ENCODE measurements around the gene SH3PXD2A. TPM values are rescaled to one million over a fixed set of nuclear protein-coding genes. Genes with fewer than 3 reads are reported as not detected.

SH3PXD2A gene
- total and polyA plus RNA-seq, 12 donors = 5.7 to 34.5 (median 19.2) TPM

GRCh38 chr10:103767756-103768155, 87.6 kb downstream of the SH3PXD2A start:
- DNase-seq = no peak
- WGBS, 4 donors = 50 to 87% (median 80%) methylated on average over 1 of the region's 1 CpG
- TF ChIP-seq POLR2A (IDR thresholded peaks at IDR 0.05) (no peak), CTCF (IDR thresholded peaks at IDR 0.05) (no peak)
- Histone ChIP-seq H3K4me1 (replicated peaks in 1 of 2) (peaks cover 0 to 21% of the 10 kb centered on the region in 2 donors), H3K27ac (no peak overlapping the region), H3K27me3 (no peaks in the 10 kb centered on the region), H3K4me3 (no peak overlapping the region), H3K9me3 (replicated peaks in 1 of 3) (no peaks in the 10 kb centered on the region), H3K36me3 (replicated peaks in 1 of 2) (no peaks in the 10 kb centered on the region)
- intact Hi-C loops (cut with DNase I) = no loop called here

GRCh38 chr10:103766751-103767505, 88.4 kb downstream of the SH3PXD2A start:
- TF ChIP-seq CTCF (IDR thresholded peaks at IDR 0.05) (no peak), POLR2A (IDR thresholded peaks at IDR 0.05) (no peak)
- no peaks in the 10 kb centered on the region for H3K27me3 ChIP-seq
- no peak overlapping the region for H3K27ac ChIP-seq
- DNase-seq = no peak
- intact Hi-C loops (cut with DNase I) = no loop called here
- no peaks in the 10 kb centered on the region for H3K9me3 ChIP-seq (replicated peaks in 1 of 3)
- 90 to 93% (median 91%) methylated on average over 5 to 8 of the region's 8 CpGs for WGBS, 4 donors
- peaks cover 0 to 13% of the 10 kb centered on the region in 2 donors for H3K4me1 ChIP-seq (replicated peaks in 1 of 2)
- no peak overlapping the region for H3K4me3 ChIP-seq
- H3K36me3 ChIP-seq (replicated peaks in 1 of 2) = no peaks in the 10 kb centered on the region

DNA sequence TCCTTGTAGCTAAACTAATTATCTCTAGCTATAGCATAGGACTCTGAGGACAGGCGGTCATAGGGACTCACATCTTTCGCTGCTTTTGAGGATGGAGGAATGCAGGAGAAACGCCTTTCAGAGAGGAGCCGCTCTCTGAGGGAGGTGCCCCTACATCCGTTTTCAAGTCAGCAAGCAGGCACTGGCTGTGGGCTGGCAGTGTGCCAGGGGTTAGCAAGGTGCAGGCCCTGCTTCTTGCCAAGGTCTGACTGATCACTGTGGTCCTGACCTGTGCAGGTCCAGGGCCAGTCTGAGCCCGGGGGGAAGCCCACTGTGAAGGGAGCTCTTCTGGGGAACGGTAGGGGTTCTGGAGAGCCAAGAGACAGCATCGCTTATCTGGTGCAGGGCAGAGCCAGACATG, 89.4 kb downstream of the SH3PXD2A start:
- DNase-seq = peak in 2 of 7 donors; percentile 33 to 40
- no peak overlapping the region for H3K4me3 ChIP-seq
- TF ChIP-seq POLR2A (IDR thresholded peaks at IDR 0.05) (no peak), CTCF (IDR thresholded peaks at IDR 0.05) (no peak)
- no peaks in the 10 kb centered on the region for H3K9me3 ChIP-seq (replicated peaks in 1 of 3)
- H3K27ac ChIP-seq = no peak overlapping the region
- intact Hi-C loops (cut with DNase I) = no loop called here
- H3K27me3 ChIP-seq = no peaks in the 10 kb centered on the region
- H3K4me1 ChIP-seq (replicated peaks in 1 of 2) = peaks cover 0 to 11% of the 10 kb centered on the region in 2 donors
- H3K36me3 ChIP-seq (replicated peaks in 1 of 2) = no peaks in the 10 kb centered on the region
- WGBS, 4 donors = 49 to 89% (median 70%) methylated on average over 3 to 8 of the region's 8 CpGs

DNA sequence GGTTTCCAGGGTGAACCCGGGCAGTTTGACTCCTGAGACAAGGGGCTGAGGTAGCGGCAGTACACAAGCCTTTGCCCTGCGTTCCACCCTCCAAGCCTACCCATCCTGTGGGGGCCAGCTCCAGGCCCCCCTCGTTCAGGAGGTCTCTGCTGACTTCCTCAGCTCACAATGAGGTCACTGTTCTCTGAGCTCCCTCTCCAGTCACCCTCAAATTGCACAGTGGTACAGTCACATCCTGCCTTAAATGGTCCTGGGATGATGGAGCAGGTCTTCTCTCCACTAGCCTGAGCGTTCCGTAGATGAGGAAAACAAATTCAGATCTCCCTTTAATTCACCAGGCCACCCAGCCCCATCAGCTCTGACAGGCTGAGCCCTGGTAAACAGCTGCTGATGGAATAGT, 90.2 kb downstream of the SH3PXD2A start:
- TF ChIP-seq CTCF (IDR thresholded peaks at IDR 0.05) (no peak), POLR2A (IDR thresholded peaks at IDR 0.05) (no peak)
- no peak for DNase-seq
- Histone ChIP-seq H3K4me3 (no peak overlapping the region), H3K27me3 (no peaks in the 10 kb centered on the region), H3K27ac (no peak overlapping the region), H3K9me3 (replicated peaks in 1 of 3) (no peaks in the 10 kb centered on the region), H3K4me1 (replicated peaks in 1 of 2) (peaks cover 0 to 17% of the 10 kb centered on the region in 2 donors), H3K36me3 (replicated peaks in 1 of 2) (no peaks in the 10 kb centered on the region)
- intact Hi-C loops (cut with DNase I) = no loop called here
- 73 to 89% (median 84%) methylated on average over 4 to 6 of the region's 6 CpGs for WGBS, 4 donors

Measured in adrenal gland (tissue), 12 donors.